ENCODE data around the gene IFIT1B. TPM values are rescaled to one million over a fixed set of nuclear protein-coding genes. Genes with fewer than 3 reads are reported as not detected.
"Not testable (repeated sequence)": the region's sequence is repeated elsewhere in the genome, so short reads cannot be mapped to it uniquely, and the experiment has no call there.

The IFIT1B gene
- total RNA-seq, 1 donor from 2014 or later = 0.81 TPM

GRCh38 chr10:89347701-89348457, 30.0 kb upstream of the IFIT1B start:
- DNase-seq (ENCODE audit: low spot score) = no peak
- intact Hi-C loops (cut with DNase I) = loop anchor here (1.0 kb wide), 1 partner anchor 20 kb away; no protein-coding TSS in a partner anchor

GRCh38 chr10:89348481-89348880, 29.4 kb upstream of the IFIT1B start:
- no peak for DNase-seq (ENCODE audit: low spot score)
- intact Hi-C loops (cut with DNase I) = no loop called here

GRCh38 chr10:89348975-89349374, 28.9 kb upstream of the IFIT1B start:
- DNase-seq (ENCODE audit: low spot score) = no peak
- intact Hi-C loops (cut with DNase I) = no loop called here

- intact Hi-C loops (cut with DNase I) = loop anchor here (1.0 to 5.0 kb wide), 2 partner anchors 24 to 73 kb away; no protein-coding TSS in a partner anchor
- not testable (repeated sequence) for DNase-seq (ENCODE audit: low spot score)
Measured at GRCh38 chr10:89350631-89351315, 27.1 kb upstream of the IFIT1B start.

GRCh38 chr10:89351412-89351779, 26.5 kb upstream of the IFIT1B start:
- DNase-seq (ENCODE audit: low spot score) = no peak
- intact Hi-C loops (cut with DNase I) = loop anchor here (1.0 to 5.0 kb wide), 2 partner anchors 23 to 74 kb away; no protein-coding TSS in a partner anchor

- intact Hi-C loops (cut with DNase I) = loop anchor here (1.0 to 5.0 kb wide), 2 partner anchors 22 to 75 kb away; no protein-coding TSS in a partner anchor
- no peak for DNase-seq (ENCODE audit: low spot score)
Measured at GRCh38 chr10:89351780-89352597, 25.9 kb upstream of the IFIT1B start.

- intact Hi-C loops (cut with DNase I) = loop anchor here (5.0 kb wide), 1 partner anchor 76 kb away; no protein-coding TSS in a partner anchor
Measured at GRCh38 chr10:89352802-89353201, 25.1 kb upstream of the IFIT1B start.

GRCh38 chr10:89355394-89355931, 22.4 kb upstream of the IFIT1B start:
- no peak for DNase-seq (ENCODE audit: low spot score)
- intact Hi-C loops (cut with DNase I) = no loop called here

More at GRCh38 chr10:89352802-89353201, 25.1 kb upstream of the IFIT1B start:
- no peak for DNase-seq (ENCODE audit: low spot score)

GRCh38 chr10:89357096-89357495, 20.8 kb upstream of the IFIT1B start:
- no peak for DNase-seq (ENCODE audit: low spot score)
- intact Hi-C loops (cut with DNase I) = no loop called here

GRCh38 chr10:89357975-89358374, 19.9 kb upstream of the IFIT1B start:
- no peak for DNase-seq (ENCODE audit: low spot score)
- intact Hi-C loops (cut with DNase I) = no loop called here

- intact Hi-C loops (cut with DNase I) = no loop called here
- no peak for DNase-seq (ENCODE audit: low spot score)
Measured at GRCh38 chr10:89360157-89360556, 17.7 kb upstream of the IFIT1B start.

GRCh38 chr10:89362929-89363328, 14.9 kb upstream of the IFIT1B start:
- DNase-seq (ENCODE audit: low spot score) = no peak
- intact Hi-C loops (cut with DNase I) = no loop called here

- DNase-seq (ENCODE audit: low spot score) = no peak
Measured at GRCh38 chr10:89363729-89364442, 14.0 kb upstream of the IFIT1B start.

GRCh38 chr10:89364531-89364930, 13.3 kb upstream of the IFIT1B start:
- intact Hi-C loops (cut with DNase I) = no loop called here
- DNase-seq (ENCODE audit: low spot score) = no peak

More at GRCh38 chr10:89363729-89364442, 14.0 kb upstream of the IFIT1B start:
- intact Hi-C loops (cut with DNase I) = no loop called here

GRCh38 chr10:89367529-89367928, 10.3 kb upstream of the IFIT1B start:
- intact Hi-C loops (cut with DNase I) = no loop called here
- no peak for DNase-seq (ENCODE audit: low spot score)

GRCh38 chr10:89368129-89368528, 9.7 kb upstream of the IFIT1B start:
- no peak for DNase-seq (ENCODE audit: low spot score)
- intact Hi-C loops (cut with DNase I) = no loop called here

GRCh38 chr10:89369156-89370105, 8.4 kb upstream of the IFIT1B start:
- DNase-seq (ENCODE audit: low spot score) = no peak
- intact Hi-C loops (cut with DNase I) = no loop called here

GRCh38 chr10:89371079-89371478, 6.8 kb upstream of the IFIT1B start:
- no peak for DNase-seq (ENCODE audit: low spot score)
- intact Hi-C loops (cut with DNase I) = no loop called here

Data from cardiac septum (tissue), 1 donor.